GM19372 (cell line): ENCODE data around the gene DLL1.

Experiments
- ATAC-seq: cut with Tn5 transposase; IDR thresholded peaks from one replicate; pipeline ENCODE4 v1.9.1; 2021; ENCODE audit warnings: mild to moderate bottlenecking, low read depth, moderate library complexity; ENCODE audit not compliant: unreplicated experiment

The DLL1 gene

DNA sequence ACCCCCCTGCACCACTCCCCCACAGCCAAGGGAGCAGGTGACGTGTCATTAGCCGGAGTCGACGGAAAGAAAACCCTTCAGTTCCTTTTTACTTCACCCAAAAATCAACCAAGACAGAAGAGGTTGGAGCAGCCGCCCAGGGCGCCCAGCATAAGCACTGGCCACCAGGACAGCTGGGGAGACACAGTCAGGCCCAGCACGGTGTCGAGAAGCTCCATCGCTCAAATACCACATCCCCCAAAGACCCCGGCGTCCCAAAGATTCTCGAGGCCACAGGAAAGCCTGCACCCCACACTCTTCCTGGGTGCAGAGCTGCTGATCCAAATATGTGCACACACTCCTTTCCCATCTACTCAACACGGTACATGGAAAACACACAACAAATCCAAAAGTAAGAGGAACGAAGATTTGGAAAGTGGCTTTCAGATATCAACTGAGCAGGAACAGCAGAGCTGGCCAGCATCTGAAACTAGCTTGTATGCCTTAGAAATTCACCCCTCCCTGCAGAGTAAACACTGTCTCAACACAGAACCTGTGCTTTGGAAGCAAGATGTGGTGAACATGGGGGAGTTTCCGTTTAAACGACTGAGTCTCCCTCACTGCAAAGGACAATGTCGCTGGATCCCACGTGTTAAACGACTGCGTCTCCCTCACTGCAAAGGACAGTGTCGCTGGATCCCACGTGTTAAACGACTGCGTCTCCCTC is 54.6 kb downstream of the DLL1 start:
- no peak for ATAC-seq

DNA sequence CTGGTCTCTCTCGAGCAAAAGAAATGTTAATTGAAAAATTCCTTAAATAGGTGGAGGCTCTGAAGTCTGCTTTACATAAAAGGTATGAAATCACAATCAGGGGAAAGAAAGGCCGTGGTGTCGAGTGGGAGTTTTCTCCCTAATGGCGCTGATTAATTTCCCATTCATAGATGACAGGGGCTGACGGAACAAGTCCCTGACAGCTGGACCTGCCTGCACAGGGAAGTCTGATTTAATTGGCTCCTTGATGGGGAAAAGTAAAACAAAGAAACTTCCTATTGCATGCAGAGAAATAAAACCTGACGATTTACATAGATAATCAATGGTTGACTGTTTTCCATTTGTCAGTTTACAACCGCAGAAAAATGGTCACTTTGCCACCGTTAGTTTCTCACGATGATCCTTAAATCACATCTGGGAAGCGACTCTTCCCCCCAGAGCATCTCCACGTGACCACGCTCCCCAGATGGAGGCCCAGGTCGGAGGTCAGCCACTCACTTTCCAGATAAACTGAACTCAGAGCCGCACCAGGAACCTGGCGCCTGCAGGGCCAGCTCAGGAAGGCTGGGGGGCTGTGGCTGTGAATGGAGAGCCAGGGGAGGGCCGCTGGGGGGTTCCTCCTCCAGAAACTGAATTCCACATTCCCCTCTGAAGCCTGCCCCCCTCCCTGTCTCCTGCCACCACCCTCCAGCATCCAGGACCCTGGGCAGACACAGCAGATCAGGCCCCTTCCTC is 55.3 kb downstream of the DLL1 start:
- no peak for ATAC-seq

DNA sequence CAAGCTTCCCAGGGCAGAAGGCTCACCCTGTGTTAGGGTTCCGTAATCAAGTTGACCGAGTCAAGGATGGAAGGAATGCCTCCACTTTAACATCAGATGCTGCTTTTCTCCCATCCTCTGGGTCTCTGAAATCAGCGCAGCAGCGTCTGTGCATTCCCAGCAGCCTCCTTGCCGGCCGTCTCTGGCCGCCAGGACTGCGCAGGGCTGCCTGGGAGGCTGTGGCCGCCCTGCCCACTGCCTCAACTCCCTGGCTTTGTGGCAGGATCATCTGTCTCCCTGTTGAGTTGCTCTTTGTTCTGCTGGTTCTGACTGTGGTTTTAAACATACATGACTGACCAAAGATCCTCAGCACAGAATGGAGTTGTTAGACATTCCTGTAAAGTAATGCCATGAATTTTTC is 56.5 kb downstream of the DLL1 start:
- ATAC-seq = no peak

DNA sequence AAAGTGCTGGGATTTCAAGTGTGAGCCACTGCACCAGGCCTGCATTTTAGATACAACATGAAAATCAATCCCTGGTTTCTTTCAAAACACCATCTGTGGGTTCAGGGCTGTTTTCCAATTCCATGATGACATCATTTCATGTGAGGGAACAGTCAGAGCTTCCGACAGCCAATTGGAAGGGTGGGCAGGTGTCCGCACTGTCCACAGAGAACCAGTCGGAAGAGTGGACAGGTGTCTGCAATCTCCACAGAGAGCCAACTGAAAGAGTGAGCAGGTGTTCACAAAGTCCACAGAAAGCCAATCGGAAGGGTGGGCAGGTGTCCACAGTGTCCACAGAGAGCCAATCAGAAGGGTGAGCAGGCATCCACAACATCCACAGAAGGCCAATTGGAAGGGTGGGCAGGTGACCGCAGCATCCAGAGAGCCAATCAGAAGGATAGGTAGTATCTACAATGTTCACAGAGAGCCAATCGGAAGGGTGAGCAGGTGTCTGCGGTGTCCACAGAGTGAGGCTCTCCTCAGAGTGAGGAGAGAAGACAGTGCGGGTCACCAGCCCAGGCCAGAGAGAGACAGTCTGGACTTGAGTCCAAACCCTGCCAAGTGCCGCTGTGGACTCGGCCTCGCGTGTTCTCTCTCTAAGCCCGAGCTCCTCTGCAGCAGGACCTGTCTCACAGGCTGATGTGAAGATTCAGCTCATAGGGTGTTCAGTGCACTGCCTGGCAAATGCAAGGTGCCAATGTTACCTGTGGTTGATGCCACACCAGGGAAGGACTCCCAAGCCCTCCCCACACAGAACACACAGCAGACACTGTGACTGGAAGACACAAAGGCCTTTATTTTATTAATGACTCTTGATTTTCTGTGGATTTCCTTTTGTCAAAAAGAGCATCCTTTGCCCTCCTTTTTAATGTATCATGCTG is 57.3 kb downstream of the DLL1 start:
- ATAC-seq = no peak
